C4-2B (cell line): ENCODE results near the gene DENND2A.

Experiments used
- H3K27ac ChIP-seq: fragments of 450-650 bp; 2 replicates; pipeline ENCODE4 v1.5.1; 2017
- ZFX ChIP-seq: fragments of 450-650 bp; IDR thresholded peaks from 2 replicates; pipeline ENCODE4 v1.6.1; 2017
- TF ChIP-seq, protein P1 (sequence below): fragments of 450-650 bp; conservative IDR thresholded peaks from 2 replicates; pipeline ENCODE4 v1.5.1; 2017; ENCODE audit warnings: mild to moderate bottlenecking

Gene DENND2A

DNA sequence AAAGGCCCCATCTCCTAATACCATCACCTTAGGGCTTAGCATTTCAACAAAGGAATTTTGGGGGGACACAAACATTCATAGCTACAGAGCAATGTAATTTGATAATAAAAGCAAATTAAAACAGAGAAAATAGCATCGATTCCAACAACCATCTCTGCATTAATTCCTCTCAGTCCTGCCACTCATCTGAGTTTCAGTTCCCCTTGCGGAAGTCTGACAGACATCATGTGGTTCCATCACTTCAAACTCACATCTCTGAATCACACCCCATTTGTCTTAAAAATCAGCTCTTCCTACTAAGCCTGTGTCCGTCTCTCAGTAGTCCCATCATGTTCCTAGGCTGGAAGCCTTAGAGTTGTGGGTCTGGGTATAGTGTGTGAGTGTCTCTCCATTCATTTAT lies 35.7 kb upstream of the DENND2A start:
- no peak overlapping the region for H3K27ac ChIP-seq
- TF ChIP-seq ZFX = no peak
- TF ChIP-seq, protein P1, sequence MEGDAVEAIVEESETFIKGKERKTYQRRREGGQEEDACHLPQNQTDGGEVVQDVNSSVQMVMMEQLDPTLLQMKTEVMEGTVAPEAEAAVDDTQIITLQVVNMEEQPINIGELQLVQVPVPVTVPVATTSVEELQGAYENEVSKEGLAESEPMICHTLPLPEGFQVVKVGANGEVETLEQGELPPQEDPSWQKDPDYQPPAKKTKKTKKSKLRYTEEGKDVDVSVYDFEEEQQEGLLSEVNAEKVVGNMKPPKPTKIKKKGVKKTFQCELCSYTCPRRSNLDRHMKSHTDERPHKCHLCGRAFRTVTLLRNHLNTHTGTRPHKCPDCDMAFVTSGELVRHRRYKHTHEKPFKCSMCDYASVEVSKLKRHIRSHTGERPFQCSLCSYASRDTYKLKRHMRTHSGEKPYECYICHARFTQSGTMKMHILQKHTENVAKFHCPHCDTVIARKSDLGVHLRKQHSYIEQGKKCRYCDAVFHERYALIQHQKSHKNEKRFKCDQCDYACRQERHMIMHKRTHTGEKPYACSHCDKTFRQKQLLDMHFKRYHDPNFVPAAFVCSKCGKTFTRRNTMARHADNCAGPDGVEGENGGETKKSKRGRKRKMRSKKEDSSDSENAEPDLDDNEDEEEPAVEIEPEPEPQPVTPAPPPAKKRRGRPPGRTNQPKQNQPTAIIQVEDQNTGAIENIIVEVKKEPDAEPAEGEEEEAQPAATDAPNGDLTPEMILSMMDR = no peak

DNA sequence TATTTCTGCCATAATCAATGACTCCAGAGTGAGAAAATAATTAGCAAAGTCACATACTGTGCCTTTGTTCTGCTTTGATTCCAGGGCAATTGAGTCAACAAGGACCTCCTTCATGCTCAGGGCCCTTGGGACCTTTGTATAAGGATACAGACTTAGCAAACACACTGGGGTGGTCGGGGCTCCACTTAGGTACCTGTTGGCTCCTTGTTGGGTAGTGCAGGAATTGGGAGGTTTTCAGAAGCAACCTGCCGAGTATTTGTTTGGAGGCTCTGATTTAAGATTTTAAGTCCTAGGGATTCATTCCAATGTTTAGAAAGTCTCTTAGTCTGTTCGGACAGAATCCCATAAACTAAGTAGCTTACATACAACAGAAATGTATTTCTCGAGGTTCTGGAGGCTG lies 35.1 kb upstream of the DENND2A start:
- TF ChIP-seq, protein P1 = no peak
- TF ChIP-seq ZFX = no peak
- H3K27ac ChIP-seq = no peak overlapping the region

DNA sequence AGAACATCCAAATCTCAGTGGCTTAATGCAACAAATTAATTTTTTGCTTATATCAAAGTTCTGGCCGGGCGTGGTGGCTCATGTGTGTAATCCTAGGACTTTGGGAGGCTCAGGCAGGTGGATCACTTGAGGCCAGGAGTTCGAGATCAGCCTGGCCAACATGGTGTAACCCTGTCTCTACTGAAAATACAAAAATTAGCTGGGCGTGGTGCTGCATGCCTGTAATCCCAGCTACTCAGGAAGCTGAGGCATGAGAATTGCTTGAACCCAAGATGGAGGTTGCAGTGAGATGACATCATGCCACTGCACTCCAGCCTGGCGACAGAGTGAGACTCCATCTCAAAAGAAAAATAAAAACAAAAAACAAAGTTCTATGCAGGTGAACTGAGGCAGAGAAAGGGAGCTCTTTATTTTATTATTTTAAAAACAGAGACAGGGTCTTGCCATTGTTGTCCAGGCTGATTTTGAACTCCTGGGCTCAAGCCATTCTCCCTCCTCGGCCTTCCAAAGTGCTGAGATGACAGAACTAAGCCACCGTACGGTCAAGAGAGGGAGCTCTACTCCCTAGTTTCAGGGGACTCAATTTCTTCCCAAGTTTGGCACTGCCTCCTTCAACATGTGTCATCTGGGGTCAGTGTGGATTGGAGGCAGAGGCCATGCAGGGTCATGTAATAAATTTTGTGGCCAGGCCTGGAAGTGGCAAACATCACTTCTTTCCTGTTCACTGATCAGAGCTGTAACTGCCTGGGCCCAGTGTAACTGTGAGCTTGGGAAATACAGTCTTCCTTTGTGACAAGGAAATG lies 34.5 kb upstream of the DENND2A start:
- no peak for TF ChIP-seq ZFX
- TF ChIP-seq, protein P1 = no peak; the same call in 1 of the 2 replicates
- H3K27ac ChIP-seq = no peak overlapping the region

GRCh38 chr7:140674356-140674800 lies 33.8 kb upstream of the DENND2A start:
- H3K27ac ChIP-seq = peak overlapping the region; percentile 87; the same call in 1 of the 2 replicates
- TF ChIP-seq ZFX = no peak
- TF ChIP-seq, protein P1 = no peak

DNA sequence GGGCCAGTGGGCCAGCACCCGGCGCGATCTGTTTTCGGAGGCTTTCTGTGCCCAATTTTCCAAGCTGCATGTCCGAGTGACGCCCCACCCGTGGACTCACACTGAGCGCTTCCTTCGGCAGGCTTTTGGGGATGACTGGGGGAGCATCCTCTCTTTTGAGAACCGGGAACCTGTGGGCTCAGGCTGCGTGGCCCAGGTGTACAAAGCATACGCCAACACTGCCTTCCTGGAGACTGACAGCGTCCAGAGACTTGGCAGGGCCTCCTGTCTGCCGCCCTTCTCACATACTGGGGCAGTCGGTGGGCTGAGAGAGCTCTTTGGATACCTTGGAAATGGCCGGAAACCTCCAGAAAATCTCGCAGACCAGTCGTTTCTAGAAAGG lies 33.2 kb upstream of the DENND2A start:
- peak overlapping the region; percentile 87 for H3K27ac ChIP-seq
- TF ChIP-seq, protein P1 = no peak
- TF ChIP-seq ZFX = no peak

DNA sequence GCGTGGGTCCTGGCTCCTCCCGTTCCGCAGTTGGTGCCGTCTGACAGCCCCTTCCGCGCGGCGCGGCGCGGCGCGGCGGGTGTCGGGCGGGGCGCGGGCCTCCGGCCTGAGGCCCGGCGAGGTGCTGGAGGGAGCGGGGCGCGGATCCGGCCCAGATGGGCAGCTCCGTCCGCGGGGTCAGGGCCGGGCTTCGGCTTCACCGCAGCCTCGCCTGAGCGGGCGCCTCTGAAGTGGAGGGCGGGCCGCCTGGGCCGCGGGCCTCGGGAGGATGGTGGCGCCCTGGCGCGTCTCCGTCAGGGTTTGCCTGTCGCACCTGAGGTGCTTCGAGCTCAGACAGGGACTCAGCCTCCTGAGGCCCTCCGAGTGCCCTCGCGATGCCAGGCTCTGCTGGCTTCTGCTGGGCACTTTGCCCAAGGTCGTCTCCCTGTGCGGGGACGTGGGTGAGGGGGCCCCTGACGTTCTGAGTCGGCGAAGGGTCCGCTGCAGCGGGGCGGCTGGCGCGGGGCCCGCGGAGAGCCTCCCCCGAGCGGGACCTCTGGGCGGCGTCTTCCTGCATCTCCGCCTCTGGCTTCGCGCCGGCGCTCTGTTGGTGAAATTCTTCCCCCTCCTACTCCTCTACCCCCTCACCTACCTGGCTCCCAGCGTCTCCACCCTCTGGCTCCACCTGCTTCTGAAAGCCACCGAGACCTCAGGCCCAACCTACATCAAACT lies 32.6 kb upstream of the DENND2A start:
- H3K27ac ChIP-seq = peak overlapping the region; percentile 87
- peak; percentile 99 for TF ChIP-seq ZFX
- TF ChIP-seq, protein P1 = peak; percentile 25

GRCh38 chr7:140672382-140673062 lies 31.9 kb upstream of the DENND2A start, which contains the start of gene ADCK2:
TSS of gene ADCK2 (plus strand) at chr7:140672945. CDS start at chr7:140673331, 386 bp downstream.
- H3K27ac ChIP-seq = peak within 1 kb of the TSS; percentile 87
- TF ChIP-seq, protein P1 = no peak
- no peak for TF ChIP-seq ZFX
